Measurements from ENCODE around the gene CNNM1.
A peak's percentile ranks its signal among the peaks of the same experiment; 100 is the strongest.

The CNNM1 gene

DNA sequence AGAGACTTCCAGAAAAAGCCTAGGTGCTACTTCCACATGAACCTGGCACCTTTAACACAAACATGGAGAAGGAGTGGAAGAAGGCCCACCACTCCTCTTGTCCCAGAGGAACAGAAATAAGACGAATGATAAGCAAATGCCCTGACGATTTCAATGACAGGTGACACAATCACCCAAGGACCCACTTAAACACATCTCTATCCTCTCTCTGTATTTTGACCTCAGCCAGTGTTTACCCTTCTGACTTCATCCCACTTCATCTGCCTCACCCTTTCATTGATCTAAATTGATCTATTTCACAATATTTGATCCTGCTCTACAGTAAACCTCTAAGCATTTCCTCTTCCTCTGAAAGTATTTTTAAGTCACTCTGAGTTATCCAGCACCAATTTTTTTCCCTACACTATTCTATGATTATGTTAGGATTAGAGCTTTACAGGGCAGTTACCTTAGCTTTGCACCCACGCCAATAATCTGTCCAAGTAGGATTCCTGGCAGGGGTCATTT, 92.1 kb downstream of the CNNM1 start:
- DNase-seq: no peak

DNA sequence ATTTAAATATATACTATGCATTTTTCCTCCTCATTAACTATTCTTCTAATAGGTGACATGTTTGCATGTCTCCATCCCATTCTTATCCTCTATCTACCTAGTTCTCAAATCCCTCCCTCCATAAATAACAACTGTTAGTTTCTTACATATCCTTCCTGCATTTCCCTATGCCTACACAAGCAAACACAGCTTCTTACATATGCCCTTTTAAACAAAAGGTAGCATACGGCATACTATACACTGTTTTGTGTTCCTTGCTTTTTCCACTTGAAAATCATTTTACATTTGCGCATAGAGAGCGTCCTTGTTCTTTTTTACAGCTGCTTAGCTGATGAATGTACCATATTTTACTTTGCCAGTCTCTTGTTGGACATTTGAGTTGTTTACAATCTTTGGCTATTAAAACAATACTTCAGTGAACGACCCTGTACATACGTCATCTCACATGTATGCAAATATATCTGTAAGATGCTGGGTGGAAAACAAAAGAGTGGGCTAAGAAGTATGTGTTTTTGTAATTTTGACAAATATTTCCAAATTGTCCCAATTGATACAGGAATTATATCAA, 93.5 kb downstream of the CNNM1 start:
- DNase-seq: no peak

DNA sequence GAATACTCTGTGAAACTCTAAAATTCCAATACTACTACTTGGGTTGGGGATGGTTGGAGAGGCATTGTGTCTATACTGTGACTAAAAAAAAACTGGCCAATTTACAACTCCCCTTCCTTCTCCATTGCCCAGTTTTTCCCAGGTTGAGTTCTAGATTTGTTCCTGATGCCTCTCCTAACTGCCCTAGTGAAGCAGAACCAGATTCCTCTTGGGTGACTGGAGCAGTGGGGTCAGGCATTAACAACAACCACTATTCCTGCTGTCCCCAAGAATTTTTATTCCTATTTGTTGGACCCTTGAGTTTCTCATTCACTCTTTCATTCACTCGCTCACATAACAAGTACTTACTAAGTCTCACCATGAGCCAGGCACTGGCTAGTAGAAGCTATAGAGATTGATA, 95.5 kb downstream of the CNNM1 start:
- no peak for DNase-seq

DNA sequence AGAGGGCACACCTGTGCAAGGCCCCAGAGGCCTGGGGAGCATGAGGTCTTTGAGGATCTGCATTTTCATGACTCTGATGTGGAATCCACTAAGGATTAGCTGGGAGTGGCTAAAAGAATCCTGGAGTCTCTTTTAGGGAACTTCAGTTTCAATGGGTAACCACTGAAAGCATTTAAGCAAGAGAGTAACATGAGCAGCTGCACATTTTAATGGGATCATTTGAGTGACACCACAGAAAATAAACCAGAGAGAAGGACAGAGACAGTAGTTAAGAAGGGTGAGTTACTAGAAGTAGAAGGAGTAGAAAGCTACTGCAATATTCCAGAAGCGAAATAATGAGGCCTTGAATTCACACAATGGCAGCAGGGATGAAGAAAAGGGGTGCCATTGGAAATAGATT, 96.0 kb downstream of the CNNM1 start:
- no peak for DNase-seq

DNA sequence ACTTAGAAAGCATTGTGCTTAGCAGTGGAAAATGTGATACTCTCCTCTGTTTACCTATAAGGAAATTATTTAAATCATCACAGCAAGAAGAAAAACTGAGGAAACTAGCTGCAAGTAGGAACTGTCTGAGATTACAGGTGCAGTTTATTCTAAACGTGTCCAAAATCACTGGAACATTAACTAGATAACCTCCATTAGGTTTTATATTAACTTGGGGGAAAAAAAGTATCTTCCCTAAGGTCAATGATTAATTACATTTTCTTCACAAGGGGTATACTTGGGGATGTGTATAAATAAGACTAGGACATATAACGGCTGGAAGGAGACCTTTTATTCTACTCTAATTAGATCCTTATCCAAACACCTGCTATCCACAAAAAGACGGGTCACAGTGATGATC, 97.5 kb downstream of the CNNM1 start:
- DNase-seq: no peak

DNA sequence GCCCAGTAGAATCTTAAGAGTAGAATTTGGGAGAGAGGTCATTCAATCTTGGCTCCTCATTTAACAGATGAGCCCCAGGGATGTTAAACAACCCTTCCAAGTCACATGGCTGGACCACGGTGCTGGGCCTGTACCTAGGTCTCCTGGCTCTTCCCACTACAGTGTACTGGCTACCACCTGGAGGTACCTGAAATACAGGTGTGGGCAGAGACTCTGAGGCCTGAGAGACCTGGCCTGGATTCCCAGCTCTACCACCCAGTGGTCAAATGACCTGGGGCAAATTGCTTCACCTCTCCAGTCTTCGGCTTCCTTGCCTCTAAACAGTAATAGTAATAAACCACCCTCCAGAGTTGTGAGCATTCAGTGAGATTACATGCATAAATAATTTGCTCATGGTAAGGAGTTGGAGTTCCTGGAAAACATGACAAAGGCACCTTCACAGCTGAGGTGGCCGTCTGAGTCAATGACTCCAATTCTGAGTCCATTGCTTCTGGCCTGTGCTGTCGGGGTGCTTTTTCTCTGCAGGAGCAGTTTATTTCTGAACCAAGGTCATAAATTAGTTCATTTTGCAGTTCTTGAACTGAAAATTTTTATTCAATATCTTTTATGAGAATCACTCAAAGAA, 98.5 kb downstream of the CNNM1 start:
- DNase-seq: no peak

DNA sequence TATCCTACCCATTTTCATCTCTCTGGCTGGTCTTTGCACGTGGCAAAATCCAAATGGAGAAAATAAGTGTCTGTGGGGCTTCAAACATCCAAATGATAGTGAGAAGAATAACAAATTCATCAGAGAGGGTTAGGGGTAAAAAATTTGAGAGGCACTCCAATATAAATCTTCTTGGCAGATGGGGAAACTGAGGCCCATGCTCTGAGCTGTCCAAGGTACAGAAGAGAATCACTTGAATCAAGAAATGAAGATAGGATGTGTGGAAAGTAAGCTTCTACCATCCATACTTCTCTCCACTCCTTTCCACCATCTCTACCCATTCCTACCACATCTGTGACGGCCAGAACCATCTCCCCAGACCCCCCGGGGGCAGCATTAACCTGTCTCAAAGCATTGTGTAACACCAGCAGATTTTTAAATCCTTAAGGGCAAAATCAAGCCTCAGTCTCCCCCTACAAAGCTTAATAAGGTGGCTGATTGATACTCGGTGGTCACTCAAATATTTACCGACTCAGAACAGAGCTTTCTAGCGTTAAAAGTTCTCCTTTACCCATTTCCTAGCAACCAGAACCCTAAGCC, 100.5 kb downstream of the CNNM1 start:
- DNase-seq: no peak

DNA sequence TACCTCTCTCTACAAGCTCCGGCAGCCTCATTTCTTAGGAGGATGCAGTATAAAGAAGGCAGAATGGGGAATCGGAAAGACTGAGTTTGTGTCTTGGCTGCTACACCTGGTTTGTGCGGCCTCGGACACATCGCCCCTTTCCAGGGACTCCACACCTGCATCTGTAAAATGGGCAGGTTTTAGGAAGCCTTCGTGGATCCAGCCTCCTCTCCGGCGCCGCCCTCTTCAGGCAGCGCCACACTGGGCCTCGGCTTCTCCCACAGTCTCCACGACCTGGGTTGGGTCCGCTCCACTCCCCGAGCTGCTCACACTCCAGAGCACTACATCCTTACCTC, 100.9 kb downstream of the CNNM1 start:
- DNase-seq: no peak

DNA sequence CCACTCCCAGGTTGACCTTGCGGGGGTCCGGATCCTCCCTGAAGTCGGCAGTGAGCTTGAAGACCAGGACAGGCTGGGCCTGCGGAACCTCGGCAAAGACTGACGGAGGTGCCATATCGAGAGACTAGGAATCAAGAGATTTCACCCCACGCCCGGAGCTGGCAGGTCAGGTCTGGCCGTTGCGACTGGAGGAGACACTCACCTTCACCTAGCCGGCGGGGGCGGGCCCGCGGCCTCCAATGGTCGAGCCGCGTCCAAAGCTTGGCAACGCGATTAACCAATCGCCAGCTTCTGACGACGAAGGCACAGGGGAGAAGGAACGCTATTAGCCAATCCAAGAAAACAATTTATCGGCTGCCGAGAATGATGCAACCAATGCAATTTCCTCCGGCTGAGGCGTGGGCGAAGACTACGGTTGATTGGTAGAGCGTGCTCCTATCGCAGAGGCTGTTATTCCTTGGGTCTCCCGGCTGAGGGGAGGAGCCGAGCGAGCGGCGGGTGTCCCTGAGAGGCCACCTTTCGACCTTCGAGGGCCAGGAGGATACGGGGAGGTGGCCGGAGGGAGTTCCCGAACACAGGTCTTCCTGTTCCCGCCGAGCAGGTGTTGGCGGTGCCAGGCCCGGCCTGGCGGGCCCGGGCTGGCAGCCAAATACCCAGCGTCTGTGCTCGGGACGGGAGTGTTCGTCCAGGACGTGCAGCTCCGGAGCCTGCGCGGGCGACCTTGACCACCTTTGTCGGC, 101.5 kb downstream of the CNNM1 start, which contains the start of gene GOT1:
Gene GOT1 (minus strand): TSS at position 174 of the 739 bp plus-strand sequence. CDS start 59 bp downstream, at position 115.
- DNase-seq: peak; percentile 99

DNA sequence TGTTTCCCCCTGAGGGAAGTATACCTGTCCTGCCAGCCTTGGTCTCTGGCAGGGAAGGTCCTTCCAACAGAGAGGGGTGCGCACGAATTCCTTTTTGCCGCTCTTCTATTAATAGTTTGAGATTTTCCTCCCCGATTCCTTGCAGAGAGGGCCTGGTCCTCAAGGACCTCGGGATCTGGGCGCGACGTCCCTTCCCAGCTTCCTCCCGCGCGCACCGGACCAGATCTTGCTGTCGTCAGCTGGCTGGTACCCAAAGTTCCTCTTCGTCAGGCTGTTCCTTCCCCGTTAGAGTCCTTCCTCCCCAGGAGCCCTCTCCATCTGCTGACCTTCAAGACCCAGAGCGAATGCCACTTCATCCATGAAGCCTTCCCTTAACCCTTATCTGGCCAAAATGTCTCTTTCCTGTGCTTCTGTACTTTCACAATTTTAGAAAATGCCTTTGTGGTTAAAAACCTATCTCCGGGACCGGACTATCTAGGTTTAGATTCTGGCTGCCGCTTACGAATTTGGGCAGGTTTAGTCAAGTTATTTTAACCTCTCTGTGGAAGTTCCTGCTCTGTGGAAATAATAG, 102.1 kb downstream of the CNNM1 start:
- DNase-seq: peak; percentile 43

DNA sequence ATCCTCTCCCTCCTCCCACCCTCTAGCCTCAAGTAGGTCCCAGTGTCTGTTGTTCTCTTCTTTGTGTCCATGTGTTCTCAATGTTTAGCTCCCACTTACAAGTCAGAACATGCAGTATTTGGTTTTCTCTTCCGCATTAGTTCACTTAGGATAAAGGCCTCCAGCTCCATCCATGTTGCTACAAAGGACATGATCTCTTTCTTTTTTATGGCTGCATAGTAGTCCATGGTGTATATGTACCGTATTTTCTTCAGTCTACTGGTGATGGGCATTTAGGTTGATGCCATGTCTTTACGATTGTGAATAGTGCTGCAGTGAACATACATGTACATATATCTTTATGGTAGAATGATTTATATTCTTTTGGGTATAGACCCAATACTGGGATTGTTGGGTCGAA, 102.9 kb downstream of the CNNM1 start:
- no peak for DNase-seq

DNA sequence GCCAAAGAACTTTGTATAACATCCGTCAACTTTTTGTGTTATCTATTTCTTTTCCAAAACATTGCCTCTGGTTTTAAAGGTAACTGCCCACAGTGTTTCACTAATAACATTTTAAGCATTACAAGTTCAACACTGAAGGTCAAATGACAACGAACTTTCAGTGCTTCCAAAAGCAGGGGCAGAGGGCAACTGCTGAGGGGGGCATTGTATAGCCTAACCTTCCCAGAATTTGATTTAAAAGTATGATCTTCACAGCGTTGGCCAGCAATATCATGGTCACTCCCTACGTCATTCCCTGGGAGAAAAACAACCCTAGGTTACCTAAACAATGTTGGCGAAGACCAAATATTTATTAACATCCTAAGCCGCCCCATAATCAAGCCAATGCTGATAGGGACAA, 103.7 kb downstream of the CNNM1 start:
- no peak for DNase-seq

DNA sequence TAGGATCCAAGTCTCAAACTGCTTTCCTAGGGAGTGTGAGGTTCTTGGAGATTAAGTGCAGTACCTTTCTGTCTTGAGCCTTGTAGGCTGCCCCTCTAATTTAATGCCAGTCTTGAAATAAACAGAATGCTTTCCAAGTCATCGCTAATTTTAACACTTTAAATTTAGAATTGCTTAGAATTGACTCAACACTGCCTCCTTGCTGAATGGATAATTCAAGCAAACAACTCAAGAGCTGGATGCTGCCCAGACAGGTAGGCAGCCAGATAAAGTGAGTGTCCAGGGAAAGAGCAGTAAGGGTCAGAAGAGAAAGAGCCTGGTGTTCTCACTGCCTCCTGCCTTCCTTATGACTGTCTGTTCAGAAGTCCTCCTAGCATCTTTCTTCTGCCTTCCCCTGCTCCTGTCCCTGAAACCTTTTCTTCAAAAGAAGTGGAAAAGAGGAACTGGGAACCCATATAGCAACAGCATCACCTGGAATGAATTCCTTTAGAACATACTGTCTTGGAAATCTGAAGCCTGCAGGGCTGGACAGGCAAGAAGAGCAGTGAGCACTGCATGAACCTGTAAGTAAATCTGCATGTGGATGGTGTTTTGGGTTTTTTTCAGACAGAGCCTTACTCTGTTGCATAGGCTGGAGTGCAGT, 104.3 kb downstream of the CNNM1 start:
- no peak for DNase-seq

DNA sequence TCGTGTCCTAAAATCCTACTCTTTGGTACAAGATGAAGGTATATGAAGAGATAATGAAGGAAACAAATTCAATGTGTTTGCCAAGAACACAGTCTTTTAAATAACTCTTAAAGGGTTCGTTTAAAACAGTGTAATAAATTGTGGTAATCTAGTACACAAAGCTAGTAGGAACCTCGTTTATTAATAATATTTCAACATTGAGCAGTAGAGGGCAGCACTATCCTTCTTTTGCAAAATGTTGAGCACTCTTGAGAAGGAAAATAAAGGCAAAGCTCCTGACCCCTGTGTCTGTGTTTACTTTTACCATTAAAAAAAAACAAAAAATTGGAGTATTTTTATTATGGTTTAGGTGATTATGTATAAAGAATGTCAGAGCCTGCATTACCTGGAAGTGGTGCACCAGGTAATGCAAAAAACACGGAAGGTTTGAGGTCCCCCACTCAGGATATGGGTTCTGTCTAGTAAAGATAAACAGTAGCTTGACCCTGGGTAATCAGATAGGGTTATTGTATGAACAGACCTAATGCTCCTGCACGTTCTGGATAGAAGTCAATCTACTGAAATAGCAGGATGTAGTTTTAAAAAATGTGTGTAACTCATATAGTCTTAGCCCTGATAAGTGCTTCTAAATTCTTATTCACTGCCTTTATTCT, 107.0 kb downstream of the CNNM1 start:
- DNase-seq: peak; percentile 42

DNA sequence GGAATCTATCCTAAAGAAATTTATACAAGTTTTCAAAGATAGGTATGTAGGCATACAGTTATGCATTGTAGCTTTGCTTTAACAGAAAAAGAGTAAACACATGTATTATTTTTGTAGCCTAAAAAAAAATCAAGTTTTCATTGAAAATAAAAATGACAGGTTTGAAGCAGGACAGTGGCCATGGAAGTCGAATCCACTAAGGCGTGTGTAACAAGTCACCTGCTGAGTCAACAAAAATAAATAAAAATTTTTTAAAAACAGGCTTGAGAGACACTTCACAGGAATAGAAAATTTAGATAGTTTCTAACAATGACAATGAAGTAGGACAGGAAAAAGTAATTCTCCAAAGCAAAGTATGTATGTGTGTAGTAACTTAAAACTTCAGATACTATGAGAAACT, 109.7 kb downstream of the CNNM1 start:
- DNase-seq: no peak

DNA sequence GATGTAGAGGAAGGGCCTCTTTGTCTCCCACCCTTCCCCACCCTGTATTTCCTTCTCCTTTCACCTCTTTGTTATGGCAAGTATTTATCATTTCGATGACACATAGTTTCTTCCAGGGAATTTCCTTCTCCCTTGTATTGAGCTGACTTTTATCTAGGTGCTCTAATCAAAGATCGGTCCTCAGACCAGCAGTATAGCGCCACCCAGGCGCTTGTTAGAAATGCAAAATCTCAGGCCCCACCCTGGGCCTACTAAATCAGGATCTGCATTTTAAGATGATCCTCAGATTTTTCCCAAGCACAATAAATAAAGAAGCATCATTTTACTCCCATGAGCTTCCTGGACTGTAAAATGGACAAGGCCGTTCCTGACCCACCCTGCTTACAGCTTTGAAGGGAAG, 113.2 kb downstream of the CNNM1 start:
- DNase-seq: no peak

DNA sequence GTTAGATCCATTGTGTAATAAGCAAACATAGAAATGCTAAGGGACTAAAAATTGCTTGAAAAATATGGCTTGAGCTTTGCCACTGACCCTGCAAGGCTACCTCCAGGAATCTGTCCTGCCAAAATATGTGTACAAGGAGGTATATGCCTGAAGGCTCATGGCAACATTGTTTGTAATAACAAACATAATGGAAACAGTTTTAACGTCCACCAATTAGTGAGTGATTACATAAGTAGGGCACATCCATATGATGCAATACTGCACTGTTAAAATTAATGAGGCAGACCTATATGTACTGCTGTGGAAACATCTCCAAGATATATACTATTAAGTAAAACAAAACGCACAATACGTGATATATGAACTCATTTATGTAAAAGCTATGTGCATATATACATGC, 114.3 kb downstream of the CNNM1 start:
- no peak for DNase-seq

Measured in fibroblast of skin of back (primary cell).